ENCODE measurements around the gene SPINK5.

Gene SPINK5

GRCh38 chr5:148091991-148092964, 28.5 kb downstream of the SPINK5 start:
- no peak for DNase-seq (ENCODE audit: low read depth)

- no peak for DNase-seq (ENCODE audit: low read depth)
Observed at GRCh38 chr5:148094336-148094735, 30.6 kb downstream of the SPINK5 start.

GRCh38 chr5:148104226-148104625, 40.4 kb downstream of the SPINK5 start:
- no peak for DNase-seq (ENCODE audit: low read depth)

GRCh38 chr5:148107608-148108007, 43.8 kb downstream of the SPINK5 start:
- no peak for DNase-seq (ENCODE audit: low read depth)

GRCh38 chr5:148113243-148113642, 49.5 kb downstream of the SPINK5 start:
- no peak for DNase-seq (ENCODE audit: low read depth)

GRCh38 chr5:148120317-148120716, 56.5 kb downstream of the SPINK5 start:
- no peak for DNase-seq (ENCODE audit: low read depth)

GRCh38 chr5:148125641-148126040, 61.9 kb downstream of the SPINK5 start:
- no peak for DNase-seq (ENCODE audit: low read depth)

GRCh38 chr5:148135091-148136048, 71.6 kb downstream of the SPINK5 start:
- no peak for DNase-seq (ENCODE audit: low read depth)

- DNase-seq (ENCODE audit: low read depth) = no peak
Observed at GRCh38 chr5:148140846-148141245, 77.1 kb downstream of the SPINK5 start.

- no peak for DNase-seq (ENCODE audit: low read depth)
Observed at GRCh38 chr5:148141645-148142044, 77.9 kb downstream of the SPINK5 start.

- DNase-seq (ENCODE audit: low read depth) = no peak
Observed at GRCh38 chr5:148145916-148146315, 82.1 kb downstream of the SPINK5 start.

GRCh38 chr5:148146487-148146886, 82.7 kb downstream of the SPINK5 start:
- no peak for DNase-seq (ENCODE audit: low read depth)

GRCh38 chr5:148147415-148147814, 83.6 kb downstream of the SPINK5 start:
- no peak for DNase-seq (ENCODE audit: low read depth)

- DNase-seq (ENCODE audit: low read depth) = no peak
Observed at GRCh38 chr5:148151872-148152271, 88.1 kb downstream of the SPINK5 start.

GRCh38 chr5:148152781-148153180, 89.0 kb downstream of the SPINK5 start:
- no peak for DNase-seq (ENCODE audit: low read depth)

GRCh38 chr5:148156609-148157008, 92.8 kb downstream of the SPINK5 start:
- DNase-seq (ENCODE audit: low read depth) = no peak

- no peak for DNase-seq (ENCODE audit: low read depth)
Observed at GRCh38 chr5:148162038-148162437, 98.3 kb downstream of the SPINK5 start.

- no peak for DNase-seq (ENCODE audit: low read depth)
Observed at GRCh38 chr5:148163345-148163744, 99.6 kb downstream of the SPINK5 start.

GRCh38 chr5:148166550-148167283, 102.9 kb downstream of the SPINK5 start:
- no peak for DNase-seq (ENCODE audit: low read depth)

GRCh38 chr5:148168246-148168645, 104.5 kb downstream of the SPINK5 start, which contains the start of gene SPINK14:
SPINK14 (plus strand) TSS chr5:148168546; CDS start chr5:148169733, 1,187 bp downstream.
- DNase-seq (ENCODE audit: low read depth) = no peak

- DNase-seq (ENCODE audit: low read depth) = no peak
Observed at GRCh38 chr5:148172377-148172776, 108.6 kb downstream of the SPINK5 start.

- DNase-seq (ENCODE audit: low read depth) = no peak
Observed at GRCh38 chr5:148176480-148176879, 112.7 kb downstream of the SPINK5 start.
